ENCODE results near the gene TPRG1. TPM values are rescaled to one million over a fixed set of nuclear protein-coding genes. Genes with fewer than 3 reads are reported as not detected.

The TPRG1 gene
- total RNA-seq, 1 donor from 2014 or later, result 0.18 TPM

DNA sequence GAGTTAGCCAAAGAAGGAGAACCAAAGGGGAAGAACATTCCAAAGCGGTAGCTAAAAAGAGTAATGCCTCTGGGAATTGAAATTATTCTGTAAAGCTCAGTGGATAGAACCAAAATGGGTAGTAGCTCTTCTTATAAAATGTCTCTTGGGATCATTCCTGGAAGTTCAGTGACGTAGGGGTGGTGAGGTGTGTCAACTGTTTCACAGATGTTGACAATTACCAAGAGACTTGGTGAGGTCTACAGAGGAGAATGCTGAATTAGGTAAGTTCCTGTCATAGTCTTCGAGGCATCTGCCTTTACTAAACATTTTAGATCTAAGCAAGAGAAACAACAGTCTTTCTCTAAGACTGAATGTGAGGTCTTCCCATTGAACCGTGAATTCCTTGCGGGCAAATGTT, 67.8 kb downstream of the TPRG1 start:
- Mint-ChIP-seq H3K27me3 (no peaks in the 10 kb centered on the region), H3K4me3 (no peak overlapping the region), H3K27ac (no peak overlapping the region), H3K4me1 (peaks cover 2% of the 10 kb centered on the region), H3K9me3 (peaks cover 8% of the 10 kb centered on the region), H3K36me3 (ENCODE audit: low read depth) (no peaks in the 10 kb centered on the region)
- intact Hi-C loops (cut with micrococcal nuclease), result loop anchor here (10.0 kb wide), 1 partner anchor 1505 kb away; no protein-coding TSS in a partner anchor
- no peak for DNase-seq
- no peak for ATAC-seq (ENCODE audit: low read depth)
- CTCF ChIA-PET, result no interaction called here
- POLR2A ChIA-PET, result no interaction called here
- TF ChIP-seq, protein P1, sequence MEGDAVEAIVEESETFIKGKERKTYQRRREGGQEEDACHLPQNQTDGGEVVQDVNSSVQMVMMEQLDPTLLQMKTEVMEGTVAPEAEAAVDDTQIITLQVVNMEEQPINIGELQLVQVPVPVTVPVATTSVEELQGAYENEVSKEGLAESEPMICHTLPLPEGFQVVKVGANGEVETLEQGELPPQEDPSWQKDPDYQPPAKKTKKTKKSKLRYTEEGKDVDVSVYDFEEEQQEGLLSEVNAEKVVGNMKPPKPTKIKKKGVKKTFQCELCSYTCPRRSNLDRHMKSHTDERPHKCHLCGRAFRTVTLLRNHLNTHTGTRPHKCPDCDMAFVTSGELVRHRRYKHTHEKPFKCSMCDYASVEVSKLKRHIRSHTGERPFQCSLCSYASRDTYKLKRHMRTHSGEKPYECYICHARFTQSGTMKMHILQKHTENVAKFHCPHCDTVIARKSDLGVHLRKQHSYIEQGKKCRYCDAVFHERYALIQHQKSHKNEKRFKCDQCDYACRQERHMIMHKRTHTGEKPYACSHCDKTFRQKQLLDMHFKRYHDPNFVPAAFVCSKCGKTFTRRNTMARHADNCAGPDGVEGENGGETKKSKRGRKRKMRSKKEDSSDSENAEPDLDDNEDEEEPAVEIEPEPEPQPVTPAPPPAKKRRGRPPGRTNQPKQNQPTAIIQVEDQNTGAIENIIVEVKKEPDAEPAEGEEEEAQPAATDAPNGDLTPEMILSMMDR (IDR thresholded peaks at IDR 0.05), result no peak

DNA sequence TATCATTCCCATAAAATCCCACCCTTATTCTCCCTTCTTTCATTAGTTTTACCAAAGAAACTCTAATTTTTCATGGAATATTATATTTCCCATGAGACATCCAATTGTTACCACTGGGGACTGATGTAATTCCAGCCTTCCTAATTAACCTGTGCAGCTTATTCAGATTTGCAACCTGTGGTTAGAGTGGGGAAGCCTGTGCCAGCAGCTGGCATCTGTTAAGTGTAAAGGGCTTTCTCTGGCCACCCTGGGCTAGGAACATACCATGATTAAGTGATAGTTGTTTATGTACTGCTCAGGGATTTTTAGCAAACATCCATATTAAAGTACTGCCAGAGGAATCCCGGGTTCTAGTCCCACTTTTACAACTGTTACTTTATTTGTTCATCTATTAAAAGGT, 78.2 kb downstream of the TPRG1 start:
- no peaks in the 10 kb centered on the region for H3K36me3 Mint-ChIP-seq (ENCODE audit: low read depth)
- CTCF ChIA-PET, result no interaction called here
- ATAC-seq (ENCODE audit: low read depth) (no peak), DNase-seq (no peak)
- intact Hi-C loops (cut with micrococcal nuclease), result no loop called here
- peaks cover 11% of the 10 kb centered on the region for H3K9me3 Mint-ChIP-seq
- no peak overlapping the region for H3K4me3 Mint-ChIP-seq
- POLR2A ChIA-PET, result no interaction called here
- H3K27me3 Mint-ChIP-seq, result peaks cover 15% of the 10 kb centered on the region
- H3K27ac Mint-ChIP-seq, result no peak overlapping the region
- TF ChIP-seq, protein P1 (IDR thresholded peaks at IDR 0.05), result no peak
- H3K4me1 Mint-ChIP-seq, result no peaks in the 10 kb centered on the region

DNA sequence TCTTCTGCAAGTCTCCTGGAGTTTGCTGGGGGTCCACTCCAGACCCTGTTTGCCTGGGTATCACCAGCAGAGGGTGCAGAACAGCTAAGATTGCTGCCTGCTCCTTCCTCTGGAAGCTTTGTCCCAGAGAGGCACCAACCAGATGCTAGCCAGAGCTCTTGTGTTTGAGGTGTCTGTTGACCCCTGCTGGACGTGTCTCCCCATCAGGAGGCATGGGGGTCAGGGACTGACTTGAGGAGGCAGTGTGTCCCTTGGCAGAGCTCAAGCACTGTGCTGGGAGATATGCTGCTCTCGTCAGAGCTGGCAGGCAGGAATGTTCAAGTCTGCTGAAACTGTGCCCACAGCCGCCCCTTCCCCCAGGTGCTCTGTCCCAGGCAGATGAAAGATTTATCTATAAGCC, 86.5 kb downstream of the TPRG1 start:
- peaks cover 7% of the 10 kb centered on the region for H3K27me3 Mint-ChIP-seq
- DNase-seq (no peak), ATAC-seq (ENCODE audit: low read depth) (no peak)
- TF ChIP-seq, protein P1 (IDR thresholded peaks at IDR 0.05), result no peak
- no peaks in the 10 kb centered on the region for H3K4me1 Mint-ChIP-seq
- H3K9me3 Mint-ChIP-seq, result peaks cover 11% of the 10 kb centered on the region
- H3K27ac Mint-ChIP-seq, result no peak overlapping the region
- ChIA-PET POLR2A (no interaction called here), CTCF (no interaction called here)
- H3K4me3 Mint-ChIP-seq, result no peak overlapping the region
- H3K36me3 Mint-ChIP-seq (ENCODE audit: low read depth), result no peaks in the 10 kb centered on the region
- intact Hi-C loops (cut with micrococcal nuclease), result no loop called here

DNA sequence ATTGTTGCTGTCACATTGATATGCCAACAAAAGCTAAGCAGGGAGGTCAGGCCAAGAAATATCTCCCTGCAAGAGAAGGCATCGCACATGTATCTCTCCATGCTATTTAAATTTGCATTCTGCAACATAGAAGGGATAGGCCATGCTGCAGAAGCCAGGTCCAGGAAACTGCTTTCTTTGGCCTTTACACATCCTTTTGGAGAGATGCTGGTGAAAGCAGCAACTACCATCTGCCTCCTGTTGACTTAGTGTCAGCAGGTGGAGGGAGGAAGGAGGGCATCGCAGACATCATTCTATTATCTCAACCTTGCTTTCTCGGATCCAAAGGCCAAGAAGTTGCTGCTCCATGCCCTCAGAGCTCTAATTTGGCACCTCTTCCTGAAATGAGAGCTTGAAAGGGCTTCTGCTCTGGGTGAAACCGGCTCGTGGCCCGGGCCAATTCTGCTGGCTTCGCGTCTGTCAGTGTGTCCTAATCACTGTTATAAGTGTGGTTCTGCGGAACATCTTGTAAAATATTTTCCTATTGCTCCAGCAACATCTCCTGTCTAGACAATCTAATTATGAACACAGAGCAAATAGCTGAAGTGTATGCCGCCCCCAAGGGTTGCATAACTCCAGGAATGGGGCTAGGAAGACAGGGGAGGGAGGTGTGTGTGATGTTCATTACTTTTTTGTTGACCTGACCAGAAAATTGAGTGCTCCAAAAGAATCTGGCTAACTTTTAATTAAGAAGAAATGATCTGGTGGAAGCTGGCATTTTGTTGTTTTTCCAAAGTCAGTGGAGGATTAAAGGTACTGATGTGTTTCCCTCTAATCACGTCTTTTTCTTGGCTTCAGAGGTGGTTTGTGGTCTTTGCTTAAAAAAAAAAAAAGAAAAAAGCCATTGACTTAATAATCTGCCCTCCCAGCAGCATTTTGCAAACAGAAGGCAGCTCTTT, 89.1 kb downstream of the TPRG1 start:
- TF ChIP-seq, protein P1 (IDR thresholded peaks at IDR 0.05), result no peak
- ATAC-seq (ENCODE audit: low read depth), result no peak
- DNase-seq, result no peak
- Mint-ChIP-seq H3K4me3 (no peak overlapping the region), H3K9me3 (no peaks in the 10 kb centered on the region), H3K27ac (no peak overlapping the region), H3K27me3 (peaks cover 6% of the 10 kb centered on the region), H3K4me1 (no peaks in the 10 kb centered on the region), H3K36me3 (ENCODE audit: low read depth) (no peaks in the 10 kb centered on the region)
- intact Hi-C loops (cut with micrococcal nuclease), result no loop called here
- ChIA-PET POLR2A (no interaction called here), CTCF (no interaction called here)

DNA sequence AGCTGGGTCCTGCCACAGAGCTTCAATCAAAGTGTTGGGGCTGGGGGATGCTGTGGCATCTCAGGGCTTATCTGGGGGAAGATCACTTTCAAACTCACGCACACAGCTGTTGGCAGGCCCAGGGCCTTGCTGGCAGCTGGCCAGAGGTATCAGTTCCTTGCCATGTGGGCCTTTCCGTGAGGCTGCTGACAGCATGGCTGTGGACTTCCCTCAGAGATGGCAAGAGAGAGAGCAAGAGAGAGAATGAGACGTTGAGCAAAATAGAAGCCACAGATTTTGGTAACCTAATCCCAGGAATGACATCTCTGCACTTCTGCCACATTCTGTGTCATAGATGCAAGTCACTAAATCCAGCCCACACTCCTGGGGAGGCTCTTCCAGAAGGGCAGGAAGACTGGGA, 91.0 kb downstream of the TPRG1 start:
- Mint-ChIP-seq H3K36me3 (ENCODE audit: low read depth) (no peaks in the 10 kb centered on the region), H3K4me1 (no peaks in the 10 kb centered on the region), H3K27ac (no peak overlapping the region), H3K9me3 (no peaks in the 10 kb centered on the region), H3K4me3 (no peak overlapping the region), H3K27me3 (peaks cover 6% of the 10 kb centered on the region)
- ChIA-PET POLR2A (no interaction called here), CTCF (no interaction called here)
- DNase-seq, result no peak
- intact Hi-C loops (cut with micrococcal nuclease), result no loop called here
- TF ChIP-seq, protein P1 (IDR thresholded peaks at IDR 0.05), result no peak
- ATAC-seq (ENCODE audit: low read depth), result no peak

Measured in activated B cell treated with CpG ODN at 0.5 μM for 24 hours (primary cell).